Thyroid gland (tissue), 4 donors: ENCODE measurements around the gene ERCC6L2. TPM values are rescaled to one million over a fixed set of nuclear protein-coding genes. Genes with fewer than 3 reads are reported as not detected.

Experiments
- DNase-seq, 2 donors: peaks; one replicate each; pipeline ENCODE4 v3.0.0-alpha.2; 2019
- H3K27ac ChIP-seq, 3 donors: fragments of 200-600 bp; sonication (generic); 1 replicate in 2 of 3; 2 replicates in 1 of 3; pipeline ENCODE4 v1.5.1; 2016 to 2019; ENCODE audit warnings: mild to moderate bottlenecking in 1 of 3, moderate library complexity in 1 of 3
- H3K27me3 ChIP-seq: fragments of 200-600 bp; sonication (generic); one replicate; pipeline ENCODE4 v1.5.1; 2019
- H3K36me3 ChIP-seq, 2 donors: fragments of 200-600 bp; sonication (generic); one replicate each; pipeline ENCODE4 v1.5.1; 2016 to 2019
- H3K4me1 ChIP-seq, 2 donors: fragments of 200-600 bp; sonication (generic); one replicate each; pipeline ENCODE4 v1.5.1; 2017 to 2019
- H3K4me3 ChIP-seq, 3 donors: fragments of 200-600 bp; sonication (generic); replicated peaks in 1 of 3; 1 replicate in 2 of 3; 2 replicates in 1 of 3; pipeline ENCODE4 v1.5.1; 2016; ENCODE audit warnings: mild to moderate bottlenecking in 1 of 3
- H3K9me3 ChIP-seq: fragments of 200-600 bp; sonication (generic); one replicate; pipeline ENCODE4 v1.5.1; 2017
- POLR2A ChIP-seq, 2 donors: fragments of 450-650 bp; IDR thresholded peaks; one replicate each; pipeline ENCODE4 v1.6.1; 2017; ENCODE audit warnings: antibody characterized with exemption in 2 of 2, mild to moderate bottlenecking in 2 of 2, moderate library complexity in 1 of 2
- WGBS, 2 donors: methylation state at CpG; one replicate each; pipeline ENCODE4 v1.1.5; 2017; 5-methylcytosine and 5-hydroxymethylcytosine counted together
- intact Hi-C: fragments of 100-400 bp; cut with DNase I; formaldehyde crosslinking; loops from one replicate; pipeline ENCODE4 v1.15.1; 2023
- total RNA-seq, 4 donors: library from RNA; depleted of rRNA; stranded (reverse); fragments of >200 nt; gene quantifications; one replicate each; pipeline ENCODE4 v1.2.3, GENCODE V29; 2016
- TF ChIP-seq, protein P1 (sequence below), 6 experiments: fragments of 200-600 bp in 3 of 6; fragments of 450-650 bp in 3 of 6; sonication (generic) in 3 of 6; IDR thresholded peaks; one replicate each; pipeline ENCODE4 v1.5.1; 2016 to 2019; ENCODE audit warnings: antibody characterized with exemption in 6 of 6, mild to moderate bottlenecking in 2 of 6, inconsistent platforms in 1 of 6, moderate library complexity in 1 of 6

The ERCC6L2 gene
- total RNA-seq, 4 donors from 2014 or later: 90.6 to 130 (median 95.3) TPM

DNA sequence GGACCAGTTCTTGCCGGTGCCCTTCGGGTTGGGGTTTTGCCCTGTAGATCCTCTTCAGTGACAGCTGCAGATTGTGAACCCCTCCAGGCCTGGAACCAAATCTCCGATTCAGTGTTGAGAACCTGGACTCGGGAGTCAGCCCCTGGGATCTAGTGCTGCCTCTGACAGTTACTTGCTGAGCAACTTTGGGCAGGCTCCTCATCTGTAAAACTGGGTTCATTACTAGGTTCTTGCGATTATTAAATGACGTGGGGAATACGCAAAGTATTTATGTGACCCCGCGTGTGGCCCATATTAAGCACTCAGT is 600 bp downstream of the ERCC6L2 start:
- Histone ChIP-seq H3K36me3 (no peaks in the 10 kb centered on the region), H3K4me1 (peaks cover 11 to 19% of the 10 kb centered on the region in 2 donors), H3K4me3 (peak overlapping the region in 2 of 3 donors; percentile 66 to 79), H3K27me3 (no peaks in the 10 kb centered on the region), H3K9me3 (no peaks in the 10 kb centered on the region), H3K27ac (peak overlapping the region; percentile 99 to 100 (median 100))
- TF ChIP-seq, protein P1, sequence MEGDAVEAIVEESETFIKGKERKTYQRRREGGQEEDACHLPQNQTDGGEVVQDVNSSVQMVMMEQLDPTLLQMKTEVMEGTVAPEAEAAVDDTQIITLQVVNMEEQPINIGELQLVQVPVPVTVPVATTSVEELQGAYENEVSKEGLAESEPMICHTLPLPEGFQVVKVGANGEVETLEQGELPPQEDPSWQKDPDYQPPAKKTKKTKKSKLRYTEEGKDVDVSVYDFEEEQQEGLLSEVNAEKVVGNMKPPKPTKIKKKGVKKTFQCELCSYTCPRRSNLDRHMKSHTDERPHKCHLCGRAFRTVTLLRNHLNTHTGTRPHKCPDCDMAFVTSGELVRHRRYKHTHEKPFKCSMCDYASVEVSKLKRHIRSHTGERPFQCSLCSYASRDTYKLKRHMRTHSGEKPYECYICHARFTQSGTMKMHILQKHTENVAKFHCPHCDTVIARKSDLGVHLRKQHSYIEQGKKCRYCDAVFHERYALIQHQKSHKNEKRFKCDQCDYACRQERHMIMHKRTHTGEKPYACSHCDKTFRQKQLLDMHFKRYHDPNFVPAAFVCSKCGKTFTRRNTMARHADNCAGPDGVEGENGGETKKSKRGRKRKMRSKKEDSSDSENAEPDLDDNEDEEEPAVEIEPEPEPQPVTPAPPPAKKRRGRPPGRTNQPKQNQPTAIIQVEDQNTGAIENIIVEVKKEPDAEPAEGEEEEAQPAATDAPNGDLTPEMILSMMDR (IDR thresholded peaks at IDR 0.05): no peak
- peak in 1 of 2 donors; percentile 17 for TF ChIP-seq POLR2A (IDR thresholded peaks at IDR 0.05)
- WGBS, 2 donors: 1 to 2% methylated on average over 7 to 9 of the region's 9 CpGs
- no peak for DNase-seq
- intact Hi-C loops: loop anchor here (5.0 kb wide), 1 partner anchor 364 kb away; no protein-coding TSS in a partner anchor

DNA sequence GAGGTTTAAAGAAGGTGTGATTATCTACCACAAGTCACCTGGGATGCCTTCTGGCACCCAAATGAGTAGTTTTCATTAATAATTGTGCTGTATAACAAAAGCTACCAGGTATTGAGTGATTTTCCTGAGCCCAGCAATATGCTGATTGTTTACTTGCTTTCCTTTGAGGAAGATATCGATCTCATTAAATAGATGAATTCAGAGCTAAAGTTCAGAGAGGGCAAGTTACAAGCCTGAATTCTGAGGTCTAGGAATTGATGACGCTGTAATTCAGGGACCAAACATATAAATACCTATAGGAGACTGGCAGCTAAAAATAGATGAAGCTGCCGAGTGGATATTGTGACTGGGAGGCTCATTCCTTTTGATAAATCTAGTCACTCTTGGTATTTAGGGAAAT is 1.1 kb downstream of the ERCC6L2 start:
- Histone ChIP-seq H3K9me3 (no peaks in the 10 kb centered on the region), H3K4me3 (peak overlapping the region in 2 of 3 donors; percentile 66 to 79), H3K27ac (peak overlapping the region in 2 of 3 donors; percentile 100), H3K4me1 (peaks cover 11 to 19% of the 10 kb centered on the region in 2 donors), H3K27me3 (no peaks in the 10 kb centered on the region), H3K36me3 (peaks cover 0 to under 1% of the 10 kb centered on the region in 2 donors)
- 39 to 40% methylated on average over 3 of the region's 3 CpGs for WGBS, 2 donors
- TF ChIP-seq POLR2A (IDR thresholded peaks at IDR 0.05): no peak
- TF ChIP-seq, protein P1 (IDR thresholded peaks at IDR 0.05): no peak
- intact Hi-C loops: loop anchor here (5.0 kb wide), 1 partner anchor 364 kb away; no protein-coding TSS in a partner anchor
- DNase-seq: no peak

DNA sequence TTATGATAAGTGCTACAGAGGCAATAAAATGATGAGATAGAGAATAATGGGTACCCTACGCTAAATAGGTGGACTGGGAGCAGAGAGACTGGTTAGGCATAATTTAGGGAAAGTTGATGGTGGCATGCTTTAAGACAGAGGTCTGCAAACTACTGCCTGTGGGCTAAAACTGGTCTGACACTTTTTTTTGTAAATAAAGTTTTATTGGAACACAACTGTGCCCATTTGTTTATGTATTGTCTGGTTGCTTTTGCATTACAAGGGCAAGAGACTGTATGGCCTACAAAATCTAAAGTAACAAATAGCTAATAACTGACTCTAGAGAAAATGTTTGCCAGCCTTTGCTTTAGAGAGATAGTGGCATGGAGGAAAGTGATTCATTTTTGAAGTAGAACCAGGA is 2.5 kb downstream of the ERCC6L2 start:
- no peak for DNase-seq
- TF ChIP-seq POLR2A (IDR thresholded peaks at IDR 0.05): no peak
- TF ChIP-seq, protein P1 (IDR thresholded peaks at IDR 0.05): no peak
- no peaks in the 10 kb centered on the region for H3K27me3 ChIP-seq
- H3K36me3 ChIP-seq: peaks cover 0 to 6% of the 10 kb centered on the region in 2 donors
- no peak overlapping the region for H3K27ac ChIP-seq
- no peak overlapping the region for H3K4me3 ChIP-seq
- H3K4me1 ChIP-seq: peaks cover 11 to 19% of the 10 kb centered on the region in 2 donors
- 98% methylated on average over 1 of the region's 1 CpG for WGBS, 2 donors
- intact Hi-C loops: loop anchor here (5.0 kb wide), 1 partner anchor 366 kb away; no protein-coding TSS in a partner anchor
- H3K9me3 ChIP-seq: no peaks in the 10 kb centered on the region

DNA sequence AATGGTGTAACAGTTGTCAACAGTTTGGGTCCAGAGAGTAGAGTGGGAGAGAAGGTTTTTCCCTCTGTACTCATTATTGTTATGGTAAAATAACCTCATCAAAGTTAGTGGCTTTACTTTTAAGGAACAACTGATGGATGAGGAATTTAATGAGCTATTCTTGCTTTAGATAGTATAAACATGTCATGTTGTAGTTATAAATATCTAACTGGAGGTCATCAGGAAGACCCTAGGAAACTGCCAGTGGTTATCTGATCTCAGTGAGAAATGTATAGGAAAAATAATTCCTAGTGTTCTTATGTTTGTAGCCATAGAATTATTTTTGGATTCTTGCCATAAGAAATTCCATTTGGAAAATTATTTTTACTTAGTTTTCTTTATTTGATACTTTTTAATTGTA is 4.1 kb downstream of the ERCC6L2 start:
- Histone ChIP-seq H3K27ac (no peak overlapping the region), H3K36me3 (peaks cover 0 to 6% of the 10 kb centered on the region in 2 donors), H3K9me3 (no peaks in the 10 kb centered on the region), H3K4me3 (no peak overlapping the region), H3K4me1 (peaks cover 2 to 7% of the 10 kb centered on the region in 2 donors), H3K27me3 (no peaks in the 10 kb centered on the region)
- no peak for TF ChIP-seq POLR2A (IDR thresholded peaks at IDR 0.05)
- TF ChIP-seq, protein P1 (IDR thresholded peaks at IDR 0.05): no peak
- DNase-seq: no peak
- intact Hi-C loops: loop anchor here (5.0 kb wide), 1 partner anchor 367 kb away; no protein-coding TSS in a partner anchor

DNA sequence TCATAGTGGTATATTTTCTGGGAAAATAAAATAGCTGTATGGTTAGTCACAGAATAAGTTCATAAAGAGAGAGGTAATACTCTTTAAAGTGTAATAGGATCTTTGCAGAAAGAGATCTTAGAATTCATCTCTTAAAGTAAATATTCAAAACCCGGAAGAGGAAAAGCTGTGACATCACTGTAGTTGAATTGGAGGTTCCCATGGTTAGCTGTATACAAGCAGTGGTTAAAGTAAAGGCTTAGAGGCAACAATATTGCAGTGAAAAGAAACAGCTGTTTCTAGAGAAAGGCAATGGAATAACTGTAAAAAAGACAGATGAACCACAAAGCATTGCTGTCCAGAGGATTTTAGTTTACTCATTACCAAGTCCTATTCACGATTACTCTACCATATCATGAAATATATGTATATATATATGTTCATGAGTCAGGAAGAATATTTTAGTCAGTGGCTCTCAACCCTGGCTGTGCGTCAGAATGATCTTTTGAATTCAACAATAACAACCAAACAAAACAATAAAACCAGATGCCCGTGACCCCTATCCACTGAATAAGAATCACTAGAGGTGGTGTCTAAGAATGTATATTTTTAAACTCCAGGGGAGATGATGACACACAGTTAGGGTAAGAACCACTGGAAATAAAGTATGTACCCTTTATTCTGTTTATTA is 4.7 kb downstream of the ERCC6L2 start:
- no peak for DNase-seq
- WGBS, 2 donors: 60 to 71% methylated on average over 4 of the region's 4 CpGs
- intact Hi-C loops: no loop called here
- TF ChIP-seq, protein P1 (IDR thresholded peaks at IDR 0.05): no peak
- H3K27ac ChIP-seq: no peak overlapping the region
- H3K36me3 ChIP-seq: peaks cover 0 to 6% of the 10 kb centered on the region in 2 donors
- H3K9me3 ChIP-seq: no peaks in the 10 kb centered on the region
- H3K4me3 ChIP-seq: no peak overlapping the region
- H3K27me3 ChIP-seq: no peaks in the 10 kb centered on the region
- peaks cover 0 to 7% of the 10 kb centered on the region in 2 donors for H3K4me1 ChIP-seq
